HG03066 (cell line): ENCODE data around the gene PHETA1.
"Not testable (repeated sequence)": the region's sequence is repeated elsewhere in the genome, so short reads cannot be mapped to it uniquely, and the experiment has no call there.

Experiments used
- ATAC-seq: cut with Tn5 transposase; IDR thresholded peaks from one replicate; pipeline ENCODE4 v1.9.1; 2021; ENCODE audit warnings: low read depth; ENCODE audit not compliant: unreplicated experiment

PHETA1 gene

DNA sequence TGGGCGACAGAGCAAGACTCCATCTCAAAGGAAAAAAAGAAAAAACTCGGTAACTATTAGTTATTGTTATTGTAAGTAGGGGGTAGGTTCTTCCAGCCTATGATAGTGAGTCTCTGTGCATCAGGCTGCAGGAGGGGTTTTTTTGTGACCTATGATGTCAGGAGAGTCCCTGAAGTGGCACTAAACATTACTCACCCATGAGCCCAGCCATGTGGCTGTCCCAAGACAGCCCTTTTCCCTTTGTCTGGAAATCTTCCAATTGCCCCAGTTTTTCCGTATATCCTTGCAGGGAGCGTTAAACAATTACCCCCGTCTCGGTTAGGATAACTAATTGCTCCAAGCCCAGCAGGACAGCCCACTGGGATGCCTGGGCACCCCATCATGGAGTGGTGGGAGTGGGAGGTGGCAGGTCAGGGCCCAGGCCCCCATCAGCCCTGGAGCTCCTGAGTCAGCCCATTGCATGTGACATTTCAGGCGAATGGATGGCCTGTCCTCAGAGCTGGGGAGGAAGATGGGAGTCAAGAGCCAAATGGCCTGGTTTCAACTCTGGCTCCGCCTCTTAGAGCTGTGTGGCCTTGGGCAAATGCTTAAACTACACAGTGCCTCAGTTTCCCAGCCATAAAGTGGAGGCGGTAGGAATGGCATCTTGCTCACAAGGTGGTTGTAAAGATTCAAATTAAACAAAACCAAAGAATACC lies 16.4 kb downstream of the PHETA1 start:
- ATAC-seq: no peak

DNA sequence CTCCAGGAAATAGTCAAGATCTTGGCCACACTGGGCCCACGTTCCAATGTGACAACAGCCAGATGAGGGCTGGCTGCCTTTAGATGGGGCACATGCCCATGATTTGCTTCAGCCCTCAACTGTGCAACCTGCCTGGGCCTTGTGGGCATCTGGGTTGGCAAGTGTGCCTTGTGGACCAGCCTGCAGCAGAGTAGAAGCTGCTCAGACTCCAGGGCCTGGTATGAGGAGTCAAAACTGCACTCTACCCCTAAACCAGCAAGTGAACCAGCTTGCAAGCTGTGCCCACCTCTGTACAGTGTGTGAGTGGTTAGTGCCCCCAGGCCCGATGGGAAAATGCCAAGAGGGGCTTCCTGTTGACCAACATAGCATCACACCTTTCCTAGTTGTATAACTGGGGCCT lies 17.9 kb downstream of the PHETA1 start:
- ATAC-seq: no peak

DNA sequence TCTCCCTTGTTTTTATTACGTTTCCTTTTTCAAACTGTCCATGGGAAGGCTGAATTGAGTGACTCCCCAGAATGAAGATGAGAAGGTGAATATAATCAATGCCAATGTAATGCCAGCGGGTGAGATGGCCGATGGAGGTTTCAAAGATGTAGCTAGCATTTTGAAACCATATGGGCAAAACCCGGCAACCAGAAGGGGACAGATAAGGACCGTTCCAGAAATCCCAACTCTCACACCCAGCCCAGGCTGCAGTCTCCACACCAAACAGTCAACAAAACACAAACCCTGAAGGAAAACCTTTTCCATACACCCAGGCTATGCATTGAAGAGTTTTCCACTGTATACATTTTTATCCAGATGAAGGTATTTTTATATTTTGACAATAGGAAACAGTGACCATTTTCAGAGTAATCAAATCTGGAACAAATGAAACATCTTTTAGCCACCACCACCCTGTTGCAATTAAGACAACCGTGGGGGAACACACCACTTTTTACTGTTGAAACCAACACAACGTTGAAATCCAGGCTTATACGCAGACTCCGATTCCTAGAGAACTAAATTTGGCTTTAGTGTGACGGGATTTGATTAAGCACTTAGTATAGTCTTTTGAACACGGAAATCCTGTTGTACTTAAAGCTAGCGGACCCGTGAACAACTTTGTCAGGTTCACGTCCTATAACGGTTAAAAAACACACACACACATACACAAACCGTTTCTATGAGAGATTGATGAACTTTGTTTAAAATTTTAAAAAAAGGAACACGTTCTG lies 19.0 kb downstream of the PHETA1 start:
- ATAC-seq: no peak

DNA sequence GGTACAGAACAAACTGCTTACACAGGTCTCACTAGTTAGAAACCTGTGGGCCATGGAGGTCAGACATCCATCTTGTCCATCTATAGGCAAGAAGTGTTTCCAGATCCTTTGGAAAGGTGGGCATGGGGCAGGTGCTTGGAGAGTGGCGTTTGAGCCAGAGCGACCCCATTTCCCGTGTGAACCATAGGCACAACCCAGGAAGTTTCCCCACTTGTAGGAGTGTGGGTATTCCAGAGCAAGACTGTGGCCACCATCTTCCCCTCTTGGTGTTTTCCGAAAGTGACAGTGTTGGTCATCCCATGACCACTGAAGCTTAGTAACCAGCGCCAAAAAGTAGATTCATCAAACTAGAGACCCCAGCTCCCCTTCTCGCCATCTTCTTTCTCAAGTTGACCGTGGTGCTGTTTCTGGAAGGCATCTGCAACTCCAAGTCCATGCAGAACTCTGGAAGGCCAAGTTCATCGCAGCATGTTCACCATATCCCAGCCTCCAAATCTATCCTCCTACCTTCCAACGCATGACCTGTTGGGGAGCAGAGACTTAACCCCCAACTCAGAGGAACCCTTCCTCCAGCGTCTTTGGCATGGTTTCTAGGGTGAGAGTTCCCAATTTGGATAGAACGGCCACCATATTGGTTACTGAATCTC lies 19.7 kb downstream of the PHETA1 start:
- ATAC-seq: no peak

DNA sequence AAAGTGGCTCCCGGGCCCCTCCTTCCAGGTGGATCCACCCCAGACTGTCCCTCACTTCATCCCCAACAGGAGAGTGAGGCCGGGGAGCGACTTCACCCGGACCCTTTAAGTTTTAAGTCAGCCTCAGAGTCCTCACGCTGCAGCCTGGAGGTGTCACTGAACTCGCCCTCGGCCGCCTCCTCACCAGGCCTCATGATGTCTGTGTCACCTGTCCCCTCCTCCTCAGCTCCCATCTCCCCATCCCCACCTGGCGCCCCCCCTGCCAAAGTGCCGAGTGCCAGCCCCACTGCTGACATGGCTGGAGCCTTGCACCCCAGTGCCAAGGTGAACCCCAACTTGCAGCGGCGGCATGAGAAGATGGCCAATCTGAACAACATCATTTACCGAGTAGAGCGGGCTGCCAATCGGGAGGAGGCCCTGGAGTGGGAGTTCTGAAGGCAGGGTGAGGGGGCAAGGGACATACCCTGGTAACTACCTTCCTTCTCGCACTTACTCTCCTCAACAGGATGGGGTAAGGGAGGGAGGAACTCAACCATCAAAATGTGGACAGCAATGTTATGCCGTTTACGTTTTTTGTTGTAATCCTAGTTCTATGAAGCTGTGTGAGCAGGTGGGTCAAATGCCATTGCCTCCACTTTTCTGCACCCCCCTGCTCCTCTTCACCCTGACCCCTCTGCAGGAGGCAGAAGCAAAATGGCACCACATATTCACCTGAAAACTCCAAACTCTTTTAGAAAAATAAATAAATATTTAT lies 20.8 kb downstream of the PHETA1 start:
- ATAC-seq: no peak

DNA sequence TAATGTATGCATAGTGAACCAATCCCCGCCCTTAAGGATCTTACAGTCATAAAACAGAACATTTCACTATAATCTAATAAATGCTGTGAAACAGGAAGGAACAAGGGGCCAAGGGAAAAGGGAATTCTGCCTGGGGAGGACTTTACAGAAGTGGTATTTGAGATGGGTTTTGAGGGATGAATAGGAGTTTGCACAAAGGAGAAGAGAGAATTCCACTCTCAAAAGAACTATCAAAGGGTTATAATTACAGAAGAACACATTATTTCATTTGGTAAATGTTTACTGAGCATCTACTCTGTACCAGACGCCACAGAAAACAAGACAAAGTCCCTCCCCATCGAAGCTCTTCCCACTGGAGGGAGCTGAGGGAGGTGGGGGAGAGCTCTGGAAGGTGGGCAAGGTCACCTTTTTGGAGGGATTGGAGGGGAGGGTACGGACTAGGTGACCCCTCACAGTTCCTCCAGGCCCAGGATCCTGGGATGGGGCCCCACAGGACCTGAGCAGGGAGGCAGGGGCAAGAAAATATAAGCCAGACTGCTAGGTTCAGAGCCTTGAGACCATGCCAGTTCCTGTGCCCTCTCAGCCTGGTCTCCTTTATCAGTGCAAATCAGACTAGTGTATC lies 24.5 kb downstream of the PHETA1 start:
- no peak for ATAC-seq

DNA sequence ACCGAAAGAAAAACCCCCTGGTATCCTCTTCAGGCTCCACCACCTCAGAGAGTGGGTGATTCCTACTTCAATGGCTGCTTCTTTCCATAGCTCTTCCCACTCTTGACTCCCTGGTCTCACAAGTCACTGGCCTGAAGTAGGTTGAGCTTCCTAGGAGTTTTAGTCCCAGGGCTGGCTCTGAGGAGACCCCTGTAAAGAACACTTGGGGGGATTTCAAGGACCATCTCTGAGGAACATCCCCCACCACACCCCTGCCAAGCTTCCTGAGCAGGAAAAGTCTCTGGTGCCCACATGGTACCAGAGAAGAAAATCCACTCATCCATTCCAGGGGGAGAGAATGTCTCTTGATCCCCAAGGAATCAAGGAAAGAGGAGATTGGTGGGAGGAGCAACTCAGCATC lies 25.7 kb downstream of the PHETA1 start:
- ATAC-seq: no peak

DNA sequence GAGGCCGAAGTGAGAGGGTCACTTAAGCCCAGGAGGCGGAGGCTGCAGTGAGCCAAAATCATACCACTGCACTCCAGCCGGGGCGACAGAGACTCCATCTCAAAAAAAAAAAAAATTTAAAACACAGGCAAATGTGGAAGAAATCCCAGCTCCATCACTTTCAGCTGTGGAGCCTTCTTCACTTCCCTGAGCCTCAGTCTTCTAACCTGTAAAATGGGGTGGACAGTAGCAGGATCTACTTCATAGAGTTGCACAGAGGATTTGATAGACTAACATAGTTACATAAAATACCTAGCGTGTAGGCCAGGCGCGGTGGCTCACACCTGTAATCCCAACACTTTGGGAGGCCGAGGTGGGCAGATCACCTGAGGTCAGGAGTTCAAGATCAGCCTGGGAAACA lies 26.5 kb downstream of the PHETA1 start:
- ATAC-seq: no peak

DNA sequence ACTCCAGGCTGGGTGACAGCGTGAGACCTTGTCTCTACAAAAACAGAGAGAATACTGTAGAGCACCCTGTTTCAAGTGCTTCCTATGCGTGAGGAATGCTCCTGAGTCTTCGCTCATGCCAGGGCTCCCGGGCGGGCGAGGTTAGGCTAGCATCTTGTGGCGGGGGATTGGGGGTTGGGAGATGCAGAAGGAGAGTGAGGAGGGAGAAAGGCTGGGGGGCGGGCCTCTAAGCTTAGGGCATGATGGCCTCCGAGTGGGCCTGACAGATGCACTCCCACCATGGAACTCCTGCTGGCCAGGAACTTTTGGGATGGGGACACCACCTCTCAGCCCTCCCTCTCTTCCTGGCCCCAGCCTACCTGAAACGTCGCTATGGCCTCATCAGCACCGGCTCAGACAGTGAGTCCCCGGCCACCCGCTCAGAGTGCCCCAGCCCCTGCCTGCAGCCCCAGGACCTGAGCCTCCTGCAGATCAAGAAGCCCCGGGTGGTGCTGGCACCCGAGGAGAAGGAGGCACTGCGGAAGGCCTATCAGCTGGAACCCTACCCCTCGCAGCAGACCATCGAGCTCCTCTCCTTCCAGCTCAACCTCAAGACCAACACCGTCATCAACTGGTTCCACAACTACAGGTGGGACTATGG lies 27.3 kb downstream of the PHETA1 start:
- ATAC-seq: no peak

DNA sequence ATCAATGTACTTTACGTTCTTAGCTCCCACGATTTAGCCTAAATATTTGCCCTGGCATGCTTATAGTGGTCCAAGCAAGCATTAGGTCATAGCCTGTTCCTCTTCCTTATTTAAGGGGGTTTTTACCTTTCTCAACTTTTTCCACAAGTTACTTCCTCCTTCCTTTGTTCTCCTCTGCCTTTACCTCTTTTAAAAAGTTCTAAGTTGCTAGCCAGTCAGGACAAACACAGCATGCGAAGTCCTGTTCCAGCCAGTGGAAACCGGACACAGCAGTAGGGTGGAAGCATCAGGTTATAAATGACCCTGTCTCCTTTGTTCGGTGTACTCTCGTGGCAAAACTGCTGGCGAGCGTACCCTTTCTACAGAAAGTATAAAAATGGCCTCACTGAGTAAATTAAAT lies 28.2 kb downstream of the PHETA1 start:
- not testable (repeated sequence) for ATAC-seq

DNA sequence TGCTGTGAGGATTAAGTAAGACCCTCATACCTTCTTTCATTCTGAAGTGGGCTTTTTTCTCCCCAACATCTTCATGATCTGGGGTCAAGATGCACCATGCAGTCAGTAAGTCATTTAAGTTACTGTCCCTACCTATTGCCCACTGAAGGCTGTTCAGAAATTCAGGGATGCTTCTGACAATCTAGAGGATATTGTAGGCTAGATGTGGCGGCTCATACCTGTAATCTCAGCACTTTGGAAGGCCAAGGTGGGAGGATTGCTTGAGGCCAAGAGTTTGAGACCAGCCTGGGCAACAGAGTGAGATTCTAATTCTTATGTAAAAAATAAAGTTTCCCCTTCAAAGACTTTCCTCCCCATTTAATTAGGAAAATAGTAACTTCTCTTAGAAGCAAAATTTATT lies 28.7 kb downstream of the PHETA1 start:
- ATAC-seq: no peak

DNA sequence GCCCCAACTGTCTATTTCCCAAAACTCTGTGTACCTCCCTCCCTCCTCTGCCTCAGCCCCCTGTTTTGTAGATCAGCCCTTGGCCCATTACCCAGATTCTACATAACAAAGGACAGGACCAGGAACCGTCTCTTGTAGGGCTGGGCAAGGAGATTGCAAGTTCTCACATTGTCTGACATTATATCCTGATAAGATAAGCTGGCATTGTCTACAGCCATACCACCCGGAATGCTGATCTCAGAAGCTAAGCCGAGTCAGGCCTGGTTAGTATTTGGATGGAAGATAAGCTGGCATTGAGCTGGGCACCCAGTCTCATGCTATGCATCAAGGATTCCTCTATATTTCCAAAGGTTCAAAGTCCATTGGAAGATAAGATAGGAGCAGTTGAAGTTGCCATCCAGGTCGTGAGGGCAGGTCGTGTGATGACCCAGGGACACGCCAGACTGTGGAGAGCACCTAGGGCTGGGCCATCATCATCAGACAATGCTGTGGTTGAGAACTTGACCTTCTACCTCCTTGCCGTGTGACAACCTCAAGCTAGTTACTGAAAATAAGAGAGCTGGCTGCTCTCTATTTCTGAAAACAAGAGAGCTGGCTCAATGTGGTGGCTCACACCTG lies 29.5 kb downstream of the PHETA1 start:
- no peak for ATAC-seq

DNA sequence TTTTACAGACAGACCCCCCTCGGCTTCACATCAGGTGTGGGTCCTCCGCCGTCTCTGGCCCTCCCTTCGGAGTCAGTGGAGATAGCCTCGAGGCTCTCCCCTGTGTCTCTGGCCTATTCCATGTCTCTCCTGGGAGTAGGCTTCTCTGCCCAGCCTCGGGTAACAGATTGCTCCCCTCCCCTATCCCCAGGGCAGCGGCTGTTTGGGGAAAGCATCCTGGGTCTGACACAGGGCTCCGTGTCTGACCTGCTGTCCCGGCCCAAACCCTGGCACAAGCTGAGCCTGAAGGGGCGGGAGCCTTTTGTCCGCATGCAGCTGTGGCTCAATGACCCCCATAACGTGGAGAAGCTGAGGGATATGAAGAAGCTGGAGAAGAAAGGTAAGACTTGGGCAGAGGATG lies 30.8 kb downstream of the PHETA1 start:
- no peak for ATAC-seq

DNA sequence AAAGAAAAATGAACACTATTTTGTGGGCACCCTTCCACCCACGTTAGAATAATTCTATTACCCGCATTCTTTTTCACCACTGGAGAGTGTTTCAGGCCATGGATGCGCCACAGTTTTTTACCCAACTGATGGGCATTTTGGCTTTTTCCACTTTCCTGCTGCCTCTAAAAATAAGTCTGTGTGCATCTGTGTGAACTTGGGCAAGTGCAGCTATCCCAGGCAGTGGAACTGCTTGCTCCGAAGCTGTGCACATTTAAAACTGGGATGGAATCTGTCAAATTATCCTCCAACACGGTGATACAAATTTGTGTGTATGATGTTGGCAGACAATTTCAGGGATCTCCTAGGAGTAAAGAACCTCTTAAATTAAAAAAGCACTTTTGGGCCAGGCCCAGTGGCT lies 31.5 kb downstream of the PHETA1 start:
- no peak for ATAC-seq

DNA sequence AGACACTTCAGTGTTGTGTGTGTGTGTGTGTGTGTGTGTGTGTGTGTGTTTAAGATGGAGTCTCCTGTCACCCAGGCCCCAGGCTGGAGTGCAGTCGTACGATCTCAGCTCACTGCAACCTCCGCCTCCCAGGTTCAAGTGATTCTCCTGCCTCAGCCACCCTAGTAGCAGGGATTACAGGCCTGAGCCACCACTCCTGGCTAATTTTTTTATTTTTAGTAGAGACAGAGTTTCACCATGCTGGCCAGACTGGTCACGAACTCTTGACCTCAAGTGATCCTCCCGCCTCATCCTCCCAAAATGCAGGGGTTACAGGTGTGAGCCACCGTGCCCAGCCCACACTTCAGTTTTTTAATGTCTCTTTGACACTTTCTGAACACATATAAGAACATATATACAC lies 32.5 kb downstream of the PHETA1 start:
- ATAC-seq: not testable (repeated sequence)

DNA sequence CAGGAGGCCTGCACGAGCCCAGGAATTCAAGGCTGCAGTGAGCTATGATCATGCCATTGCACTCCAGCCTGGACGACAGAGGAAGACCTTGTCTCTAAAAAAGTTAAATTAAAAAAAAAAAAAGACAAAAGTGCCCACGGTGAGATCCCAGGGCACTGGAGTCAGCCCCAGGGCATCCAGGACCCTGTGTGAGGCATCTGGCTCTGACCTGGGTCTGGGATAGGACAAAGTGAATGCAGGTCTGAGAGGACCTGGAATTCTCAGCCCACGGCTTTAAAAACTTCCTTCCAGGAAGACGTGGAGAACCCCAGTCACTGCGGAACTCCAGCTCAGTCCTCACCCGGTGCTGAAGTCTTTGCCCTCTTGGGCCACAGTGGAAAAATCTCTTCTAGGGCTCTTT lies 33.1 kb downstream of the PHETA1 start:
- ATAC-seq: no peak

DNA sequence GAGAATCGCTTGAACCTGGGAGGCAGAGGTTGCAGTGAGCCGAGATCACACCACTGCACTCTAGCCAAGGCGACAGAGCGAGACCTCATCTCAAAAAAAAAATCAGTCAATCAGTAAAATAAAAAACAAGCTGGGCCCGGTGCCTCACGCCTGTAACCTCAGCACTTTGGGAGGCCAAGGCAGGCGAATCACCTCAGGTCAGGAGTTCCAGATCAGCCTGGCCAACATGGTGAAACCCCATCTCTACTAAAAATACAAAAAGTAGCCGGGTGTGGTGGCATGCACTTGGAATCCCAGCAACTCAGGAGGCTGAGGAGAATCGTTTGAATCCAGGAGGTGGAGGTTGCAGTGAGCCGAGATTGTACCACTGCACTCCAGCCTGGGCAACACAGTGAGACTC lies 33.6 kb downstream of the PHETA1 start:
- not testable (repeated sequence) for ATAC-seq

DNA sequence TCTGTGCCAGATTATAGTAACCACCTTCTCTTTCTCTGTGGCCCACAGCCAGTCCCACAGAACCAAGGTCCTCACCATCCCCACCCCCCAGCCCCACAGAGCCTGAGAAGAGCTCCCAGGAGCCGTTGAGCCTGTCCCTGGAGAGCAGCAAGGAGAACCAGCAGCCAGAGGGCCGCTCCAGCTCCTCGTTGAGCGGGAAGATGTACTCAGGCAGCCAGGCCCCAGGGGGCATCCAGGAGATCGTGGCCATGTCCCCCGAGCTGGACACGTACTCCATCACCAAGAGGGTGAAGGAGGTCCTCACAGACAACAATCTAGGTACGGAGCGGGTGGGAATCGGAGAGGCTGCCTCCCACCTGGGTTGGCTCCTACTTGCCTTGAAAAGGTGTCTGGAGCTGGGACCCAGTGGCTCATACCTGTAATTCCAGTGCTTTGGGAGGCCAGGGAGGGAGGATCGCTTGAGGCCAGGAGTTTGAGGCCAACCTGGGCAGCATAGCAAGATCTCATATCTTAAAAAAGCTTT lies 34.4 kb downstream of the PHETA1 start:
- no peak for ATAC-seq
